Fibroblast of villous mesenchyme (primary cell): Measurements from ENCODE around the gene KCNAB1. TPM values are rescaled to one million over a fixed set of nuclear protein-coding genes. Genes with fewer than 3 reads are reported as not detected.

ENCODE experiments used
- DNase-seq: peaks from one replicate; pipeline ENCODE4 v3.0.0-alpha.2; 2010; ENCODE audit warnings: low read depth
- H3K4me3 ChIP-seq: 2 replicates; pipeline ENCODE4 v1.5.1; 2011; ENCODE audit warnings: low read depth, mild to moderate bottlenecking, low read length
- total RNA-seq: library from RNA; depleted of rRNA; stranded (reverse); fragments of >200 nt; gene quantifications from 2 replicates; pipeline ENCODE4 v1.2.3, GENCODE V29; 2012
- TF ChIP-seq, protein P1 (sequence below): IDR thresholded peaks from 2 replicates; pipeline ENCODE4 v1.5.1; 2012; ENCODE audit warnings: low read depth, mild to moderate bottlenecking, low read length; ENCODE audit not compliant: insufficient read depth

The KCNAB1 gene
- total RNA-seq, 1 donor, result not detected

DNA sequence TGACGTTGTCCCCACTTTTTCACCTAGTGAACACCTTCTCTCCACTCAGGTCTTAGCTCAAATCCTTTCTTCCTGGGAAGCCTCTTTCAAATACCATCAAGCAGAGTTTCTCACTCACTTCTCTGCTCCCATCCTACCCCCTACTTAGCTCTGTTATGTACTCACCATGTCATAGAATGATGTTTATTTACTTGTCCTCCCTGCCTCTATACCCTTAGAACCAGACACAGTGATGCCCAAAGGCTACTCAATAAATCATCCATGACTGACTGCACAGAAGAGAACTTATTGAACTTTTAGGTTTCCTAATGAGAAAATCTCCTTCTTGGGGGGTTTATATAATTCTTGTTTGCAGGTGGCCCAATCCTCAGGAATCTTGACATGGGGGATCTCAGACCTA lies 280.4 kb downstream of the KCNAB1 start:
- TF ChIP-seq, protein P1, sequence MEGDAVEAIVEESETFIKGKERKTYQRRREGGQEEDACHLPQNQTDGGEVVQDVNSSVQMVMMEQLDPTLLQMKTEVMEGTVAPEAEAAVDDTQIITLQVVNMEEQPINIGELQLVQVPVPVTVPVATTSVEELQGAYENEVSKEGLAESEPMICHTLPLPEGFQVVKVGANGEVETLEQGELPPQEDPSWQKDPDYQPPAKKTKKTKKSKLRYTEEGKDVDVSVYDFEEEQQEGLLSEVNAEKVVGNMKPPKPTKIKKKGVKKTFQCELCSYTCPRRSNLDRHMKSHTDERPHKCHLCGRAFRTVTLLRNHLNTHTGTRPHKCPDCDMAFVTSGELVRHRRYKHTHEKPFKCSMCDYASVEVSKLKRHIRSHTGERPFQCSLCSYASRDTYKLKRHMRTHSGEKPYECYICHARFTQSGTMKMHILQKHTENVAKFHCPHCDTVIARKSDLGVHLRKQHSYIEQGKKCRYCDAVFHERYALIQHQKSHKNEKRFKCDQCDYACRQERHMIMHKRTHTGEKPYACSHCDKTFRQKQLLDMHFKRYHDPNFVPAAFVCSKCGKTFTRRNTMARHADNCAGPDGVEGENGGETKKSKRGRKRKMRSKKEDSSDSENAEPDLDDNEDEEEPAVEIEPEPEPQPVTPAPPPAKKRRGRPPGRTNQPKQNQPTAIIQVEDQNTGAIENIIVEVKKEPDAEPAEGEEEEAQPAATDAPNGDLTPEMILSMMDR, result no peak
- no peak overlapping the region for H3K4me3 ChIP-seq
- no peak for DNase-seq

DNA sequence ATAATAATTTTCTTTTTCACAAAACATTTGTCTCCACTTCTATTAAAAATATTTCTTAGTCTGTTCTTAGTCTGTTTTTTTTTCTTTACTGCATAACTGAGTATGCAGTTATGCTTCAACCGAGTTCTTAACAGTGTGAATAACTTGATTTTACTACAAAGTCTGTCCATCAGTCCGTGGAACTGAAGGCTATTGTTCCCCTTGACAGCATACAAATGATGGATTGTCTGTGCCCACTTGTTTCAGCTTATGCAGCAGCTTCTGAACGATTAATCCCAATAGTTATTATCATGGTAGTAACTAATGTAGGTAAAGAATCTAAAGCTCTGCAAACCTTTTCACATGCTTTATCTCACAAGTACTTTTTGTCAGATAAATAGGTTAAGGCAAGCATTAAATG lies 283.8 kb downstream of the KCNAB1 start:
- DNase-seq, result no peak
- H3K4me3 ChIP-seq, result no peak overlapping the region
- TF ChIP-seq, protein P1, result no peak

DNA sequence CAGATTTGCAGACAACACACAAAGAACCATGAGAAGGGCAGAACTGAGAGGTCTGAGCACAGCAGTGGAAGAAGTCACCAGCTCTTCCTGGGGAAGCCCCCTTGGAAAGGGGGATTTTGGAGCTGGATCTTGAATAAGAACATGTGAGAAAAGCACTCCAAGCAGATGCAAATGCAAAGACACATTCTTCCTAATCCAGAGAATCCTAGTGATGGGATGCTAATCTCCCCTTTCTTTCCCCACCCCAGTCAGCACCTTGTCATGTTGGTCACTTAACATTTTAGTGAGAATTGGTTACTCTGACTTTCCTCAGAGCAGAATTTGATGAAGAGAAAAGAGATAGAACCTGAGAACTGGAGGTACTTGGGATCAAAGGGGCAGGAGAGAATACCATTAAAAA lies 286.0 kb downstream of the KCNAB1 start:
- TF ChIP-seq, protein P1, result no peak
- H3K4me3 ChIP-seq, result no peak overlapping the region
- no peak for DNase-seq

DNA sequence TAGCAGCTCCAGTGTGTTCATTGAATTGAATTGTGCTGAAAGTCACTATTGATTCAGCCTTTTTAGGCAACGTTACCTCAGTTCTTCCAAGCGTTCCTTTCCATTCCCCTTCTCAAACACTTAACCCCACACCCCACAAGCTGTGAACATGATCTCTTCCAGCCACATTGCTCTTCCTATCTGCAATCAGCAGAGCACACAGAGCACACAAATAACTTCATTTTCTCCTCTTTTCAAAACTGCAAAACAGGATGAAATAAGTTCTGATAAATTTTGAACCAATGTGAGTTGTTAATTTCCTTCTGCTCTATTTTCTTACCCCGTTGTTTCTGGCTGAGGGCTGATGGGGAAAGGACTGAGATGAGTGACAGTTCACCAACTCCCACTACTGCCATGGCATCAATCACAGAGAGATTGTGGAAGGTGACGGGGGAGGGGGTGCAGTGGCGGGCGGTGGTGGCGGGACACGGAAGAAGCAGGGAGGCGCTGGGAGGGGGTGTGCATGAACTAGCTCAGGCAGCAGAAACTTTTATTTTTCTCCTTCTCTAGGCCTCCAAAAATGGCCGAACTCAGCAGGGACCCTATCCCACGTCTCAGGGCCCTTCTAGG lies 287.3 kb downstream of the KCNAB1 start:
- TF ChIP-seq, protein P1, result no peak
- no peak overlapping the region for H3K4me3 ChIP-seq
- no peak for DNase-seq

DNA sequence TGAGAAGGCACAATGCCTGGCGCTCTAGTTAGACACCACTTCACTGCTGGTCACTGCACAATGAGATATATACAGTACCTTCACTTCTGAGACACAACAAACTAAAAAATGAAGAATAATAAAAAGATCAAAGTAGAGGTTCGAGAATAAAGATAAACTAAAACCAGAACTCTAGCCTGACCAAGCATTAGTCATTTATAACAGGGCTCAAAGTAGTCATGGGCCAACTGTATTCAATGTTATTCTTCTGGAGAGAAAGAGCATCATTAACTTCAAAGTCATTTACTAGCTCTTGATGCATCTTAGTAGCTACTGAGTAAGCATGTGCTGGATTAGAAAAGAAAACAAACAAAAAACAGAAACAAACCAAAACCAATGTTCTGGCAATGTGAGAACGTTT lies 289.3 kb downstream of the KCNAB1 start:
- TF ChIP-seq, protein P1, result no peak
- DNase-seq, result no peak
- H3K4me3 ChIP-seq, result no peak overlapping the region

DNA sequence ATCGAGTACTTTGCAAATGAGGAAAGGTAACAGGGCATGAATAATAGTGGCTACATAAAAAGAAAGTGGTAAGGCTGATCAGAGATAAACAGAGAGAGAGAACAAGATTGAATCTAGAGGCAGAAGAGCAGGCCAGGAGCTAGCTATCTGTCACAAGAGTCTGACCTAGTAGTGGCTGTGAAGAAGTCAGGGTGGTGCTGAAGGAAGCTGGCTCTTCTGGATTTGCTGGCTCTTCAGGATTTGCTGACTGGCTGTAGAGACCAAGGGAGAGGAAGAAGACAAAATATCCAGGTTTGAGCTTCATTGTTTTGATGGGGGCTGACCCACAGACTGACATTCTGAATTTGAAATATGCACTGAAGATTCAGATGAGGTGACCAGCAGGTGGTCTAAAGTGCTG lies 292.2 kb downstream of the KCNAB1 start:
- DNase-seq, result no peak
- H3K4me3 ChIP-seq, result no peak overlapping the region
- TF ChIP-seq, protein P1, result no peak

DNA sequence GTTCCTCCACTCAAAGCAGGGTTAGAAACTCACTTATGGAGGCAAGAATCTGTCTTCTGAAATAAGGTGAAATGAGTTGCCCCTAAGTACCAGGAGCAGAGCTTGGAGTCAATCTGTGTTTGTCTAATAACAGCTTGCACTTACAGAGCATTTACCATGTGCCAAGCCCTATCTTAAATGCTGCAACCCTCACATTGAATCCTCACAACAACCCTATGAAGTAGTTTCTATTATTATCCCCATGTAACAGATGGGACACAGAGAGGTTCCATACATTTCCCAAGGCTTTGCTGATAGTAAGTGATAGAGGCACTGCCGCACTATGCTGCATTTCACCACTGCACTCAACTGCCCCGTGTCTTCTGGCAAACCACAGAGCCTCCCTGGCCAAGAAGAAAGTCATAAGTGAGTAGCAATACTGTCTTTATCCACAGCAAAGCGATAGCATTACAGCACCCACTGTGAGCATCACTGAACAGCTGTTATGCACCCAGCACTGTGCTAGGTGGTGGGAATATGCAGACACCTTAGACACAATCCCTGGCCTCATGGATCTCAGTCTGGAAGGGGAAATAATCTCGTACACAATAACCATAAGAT lies 293.0 kb downstream of the KCNAB1 start:
- no peak overlapping the region for H3K4me3 ChIP-seq
- TF ChIP-seq, protein P1, result no peak
- DNase-seq, result no peak
